ENCODE results near the gene OTOF. TPM values are rescaled to one million over a fixed set of nuclear protein-coding genes. Genes with fewer than 3 reads are reported as not detected.

Gene OTOF
- total and polyA plus RNA-seq, 2 experiments from 2014 or later, result 0.38 to 0.43 TPM

GRCh38 chr2:26503231-26503880, 25.4 kb upstream of the OTOF start:
- WGBS, 2 experiments (ENCODE audit: low coverage in 1 of 2, low lambda C conversion rate in 2 of 2, missing lambda C conversion rate in 2 of 2), result 3 to 4% methylated on average over 33 to 40 of the region's 41 CpGs

GRCh38 chr2:26500406-26500805, 22.5 kb upstream of the OTOF start:
- Histone ChIP-seq H3K4me1 (ENCODE audit: insufficient read depth) (no peaks in the 10 kb centered on the region), H3K4me2 (ENCODE audit: unreplicated experiment) (no peak overlapping the region), H3K36me3 (ENCODE audit: low read depth) (no peaks in the 10 kb centered on the region), H3K9ac (no peak overlapping the region), H3F3A (ENCODE audit: insufficient read depth) (no peaks in the 10 kb centered on the region), H4K20me1 (ENCODE audit: insufficient read depth) (no peaks in the 10 kb centered on the region), H3K79me2 (ENCODE audit: insufficient read depth) (no peaks in the 10 kb centered on the region), H3K9me2 (ENCODE audit: insufficient read depth) (no peaks in the 10 kb centered on the region), H3K9me3 (ENCODE audit: low read depth) (no peaks in the 10 kb centered on the region), H3K27me3 (replicated peaks; ENCODE audit: insufficient read depth) (peaks cover 47% of the 10 kb centered on the region), H3K27ac (no peak overlapping the region), H2AFZ (no peak overlapping the region), H3K4me3 (no peak overlapping the region)
- DNase-seq, result no peak
- 9 to 14% methylated on average over 4 of the region's 4 CpGs for WGBS, 2 experiments (ENCODE audit: low coverage in 1 of 2, low lambda C conversion rate in 2 of 2, missing lambda C conversion rate in 2 of 2)
- in situ Hi-C loops (cut with MboI), result no loop called here
- TF ChIP-seq EZH2phosphoT487 (IDR thresholded peaks at IDR 0.05; ENCODE audit: insufficient read depth, low read depth), result no peak

More at GRCh38 chr2:26503231-26503880, 25.4 kb upstream of the OTOF start:
- peak overlapping the region; percentile 90 for H2AFZ ChIP-seq
- H3K9me2 ChIP-seq (ENCODE audit: insufficient read depth), result no peaks in the 10 kb centered on the region
- H3F3A ChIP-seq (ENCODE audit: insufficient read depth), result no peaks in the 10 kb centered on the region
- H3K9me3 ChIP-seq (ENCODE audit: low read depth), result no peaks in the 10 kb centered on the region
- no peak overlapping the region for H3K27ac ChIP-seq
- peak overlapping the region; percentile 69 for H3K4me3 ChIP-seq
- peak overlapping the region; percentile 61 for H3K9ac ChIP-seq
- H3K4me2 ChIP-seq (ENCODE audit: unreplicated experiment), result peak overlapping the region; percentile 84
- in situ Hi-C loops (cut with MboI), result no loop called here
- H3K79me2 ChIP-seq (ENCODE audit: insufficient read depth), result no peaks in the 10 kb centered on the region
- no peaks in the 10 kb centered on the region for H3K36me3 ChIP-seq (ENCODE audit: low read depth)
- no peaks in the 10 kb centered on the region for H3K4me1 ChIP-seq (ENCODE audit: insufficient read depth)
- H4K20me1 ChIP-seq (ENCODE audit: insufficient read depth), result no peaks in the 10 kb centered on the region
- peaks cover 32% of the 10 kb centered on the region for H3K27me3 ChIP-seq (replicated peaks; ENCODE audit: insufficient read depth)
- TF ChIP-seq EZH2phosphoT487 (IDR thresholded peaks at IDR 0.05; ENCODE audit: insufficient read depth, low read depth) (no peak), EZH2 (IDR thresholded peaks at IDR 0.05; ENCODE audit: insufficient read depth, poor library complexity, severe bottlenecking) (no peak)
- peak; percentile 84 for DNase-seq

- Histone ChIP-seq H3K4me3 (no peak overlapping the region), H3K9me3 (ENCODE audit: low read depth) (no peaks in the 10 kb centered on the region), H3F3A (ENCODE audit: insufficient read depth) (no peaks in the 10 kb centered on the region), H2AFZ (no peak overlapping the region), H3K27ac (no peak overlapping the region), H3K27me3 (replicated peaks; ENCODE audit: insufficient read depth) (peaks cover 41% of the 10 kb centered on the region), H3K4me2 (ENCODE audit: unreplicated experiment) (no peak overlapping the region), H3K9me2 (ENCODE audit: insufficient read depth) (no peaks in the 10 kb centered on the region), H3K4me1 (ENCODE audit: insufficient read depth) (no peaks in the 10 kb centered on the region), H3K79me2 (ENCODE audit: insufficient read depth) (no peaks in the 10 kb centered on the region), H3K9ac (no peak overlapping the region), H4K20me1 (ENCODE audit: insufficient read depth) (no peaks in the 10 kb centered on the region), H3K36me3 (ENCODE audit: low read depth) (no peaks in the 10 kb centered on the region)
- DNase-seq, result no peak
- WGBS, 2 experiments (ENCODE audit: low coverage in 1 of 2, low lambda C conversion rate in 2 of 2, missing lambda C conversion rate in 2 of 2), result 62 to 71% methylated on average over 8 of the region's 8 CpGs
- no peak for TF ChIP-seq EZH2 (IDR thresholded peaks at IDR 0.05; ENCODE audit: insufficient read depth, poor library complexity, severe bottlenecking)
- TF ChIP-seq EZH2phosphoT487 (IDR thresholded peaks at IDR 0.05; ENCODE audit: insufficient read depth, low read depth), result no peak
- in situ Hi-C loops (cut with MboI), result no loop called here
Measured at GRCh38 chr2:26495705-26496297, 17.9 kb upstream of the OTOF start.

GRCh38 chr2:26494891-26495290, 17.0 kb upstream of the OTOF start:
- H3K79me2 ChIP-seq (ENCODE audit: insufficient read depth), result no peaks in the 10 kb centered on the region
- TF ChIP-seq EZH2 (IDR thresholded peaks at IDR 0.05; ENCODE audit: insufficient read depth, poor library complexity, severe bottlenecking) (no peak), EZH2phosphoT487 (IDR thresholded peaks at IDR 0.05; ENCODE audit: insufficient read depth, low read depth) (no peak)
- H3K4me3 ChIP-seq, result no peak overlapping the region
- in situ Hi-C loops (cut with MboI), result no loop called here
- H3F3A ChIP-seq (ENCODE audit: insufficient read depth), result no peaks in the 10 kb centered on the region
- no peak for DNase-seq
- H3K9me3 ChIP-seq (ENCODE audit: low read depth), result no peaks in the 10 kb centered on the region
- peaks cover 33% of the 10 kb centered on the region for H3K27me3 ChIP-seq (replicated peaks; ENCODE audit: insufficient read depth)
- no peak overlapping the region for H3K27ac ChIP-seq
- no peak overlapping the region for H3K4me2 ChIP-seq (ENCODE audit: unreplicated experiment)
- H3K36me3 ChIP-seq (ENCODE audit: low read depth), result no peaks in the 10 kb centered on the region
- no peak overlapping the region for H3K9ac ChIP-seq
- no peaks in the 10 kb centered on the region for H3K4me1 ChIP-seq (ENCODE audit: insufficient read depth)
- no peaks in the 10 kb centered on the region for H3K9me2 ChIP-seq (ENCODE audit: insufficient read depth)
- H2AFZ ChIP-seq, result no peak overlapping the region
- WGBS, 2 experiments (ENCODE audit: low coverage in 1 of 2, low lambda C conversion rate in 2 of 2, missing lambda C conversion rate in 2 of 2), result 71 to 88% methylated on average over 5 to 8 of the region's 8 CpGs
- H4K20me1 ChIP-seq (ENCODE audit: insufficient read depth), result no peaks in the 10 kb centered on the region
